Measurements from ENCODE around the gene LRRC25.

LRRC25 gene

DNA sequence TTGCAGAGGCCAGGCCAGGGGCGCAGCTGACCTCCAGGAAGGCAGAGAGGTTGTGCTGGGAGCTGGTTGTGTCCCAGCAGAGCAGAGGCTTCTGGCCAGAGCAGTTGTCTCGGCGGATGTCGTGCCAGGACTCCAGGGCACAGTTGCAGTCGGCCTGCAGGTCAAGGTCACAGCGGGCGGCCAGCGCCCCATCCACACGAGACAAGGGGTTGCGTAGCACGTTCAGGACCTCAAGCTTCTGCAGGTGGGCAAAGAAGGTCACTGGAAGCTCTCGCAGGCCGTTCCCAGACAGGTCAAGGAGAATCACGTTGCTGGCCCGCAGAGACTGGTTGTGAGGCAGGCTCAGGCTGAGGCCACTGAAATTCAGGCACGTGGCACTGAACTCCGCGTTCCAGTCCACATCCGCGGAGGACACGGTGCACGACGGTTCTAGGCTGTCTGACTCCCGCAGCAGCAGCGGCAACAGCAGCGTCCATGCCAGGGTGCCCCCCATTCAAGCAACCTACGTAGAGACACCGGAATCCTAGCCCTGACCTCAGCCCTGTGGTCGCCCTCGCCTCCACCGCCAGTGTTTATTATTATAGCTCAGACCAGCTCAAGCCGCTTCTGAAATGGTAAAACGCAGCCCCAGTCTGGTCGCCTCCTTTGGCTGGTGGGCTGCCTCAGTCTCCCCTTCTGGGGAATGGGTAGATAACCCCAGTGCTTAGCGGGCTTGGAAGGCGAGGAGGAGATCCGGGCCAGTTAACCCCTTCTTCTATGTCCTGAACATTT, 766 bp downstream of the LRRC25 start (continued):
- TF ChIP-seq, protein P1, sequence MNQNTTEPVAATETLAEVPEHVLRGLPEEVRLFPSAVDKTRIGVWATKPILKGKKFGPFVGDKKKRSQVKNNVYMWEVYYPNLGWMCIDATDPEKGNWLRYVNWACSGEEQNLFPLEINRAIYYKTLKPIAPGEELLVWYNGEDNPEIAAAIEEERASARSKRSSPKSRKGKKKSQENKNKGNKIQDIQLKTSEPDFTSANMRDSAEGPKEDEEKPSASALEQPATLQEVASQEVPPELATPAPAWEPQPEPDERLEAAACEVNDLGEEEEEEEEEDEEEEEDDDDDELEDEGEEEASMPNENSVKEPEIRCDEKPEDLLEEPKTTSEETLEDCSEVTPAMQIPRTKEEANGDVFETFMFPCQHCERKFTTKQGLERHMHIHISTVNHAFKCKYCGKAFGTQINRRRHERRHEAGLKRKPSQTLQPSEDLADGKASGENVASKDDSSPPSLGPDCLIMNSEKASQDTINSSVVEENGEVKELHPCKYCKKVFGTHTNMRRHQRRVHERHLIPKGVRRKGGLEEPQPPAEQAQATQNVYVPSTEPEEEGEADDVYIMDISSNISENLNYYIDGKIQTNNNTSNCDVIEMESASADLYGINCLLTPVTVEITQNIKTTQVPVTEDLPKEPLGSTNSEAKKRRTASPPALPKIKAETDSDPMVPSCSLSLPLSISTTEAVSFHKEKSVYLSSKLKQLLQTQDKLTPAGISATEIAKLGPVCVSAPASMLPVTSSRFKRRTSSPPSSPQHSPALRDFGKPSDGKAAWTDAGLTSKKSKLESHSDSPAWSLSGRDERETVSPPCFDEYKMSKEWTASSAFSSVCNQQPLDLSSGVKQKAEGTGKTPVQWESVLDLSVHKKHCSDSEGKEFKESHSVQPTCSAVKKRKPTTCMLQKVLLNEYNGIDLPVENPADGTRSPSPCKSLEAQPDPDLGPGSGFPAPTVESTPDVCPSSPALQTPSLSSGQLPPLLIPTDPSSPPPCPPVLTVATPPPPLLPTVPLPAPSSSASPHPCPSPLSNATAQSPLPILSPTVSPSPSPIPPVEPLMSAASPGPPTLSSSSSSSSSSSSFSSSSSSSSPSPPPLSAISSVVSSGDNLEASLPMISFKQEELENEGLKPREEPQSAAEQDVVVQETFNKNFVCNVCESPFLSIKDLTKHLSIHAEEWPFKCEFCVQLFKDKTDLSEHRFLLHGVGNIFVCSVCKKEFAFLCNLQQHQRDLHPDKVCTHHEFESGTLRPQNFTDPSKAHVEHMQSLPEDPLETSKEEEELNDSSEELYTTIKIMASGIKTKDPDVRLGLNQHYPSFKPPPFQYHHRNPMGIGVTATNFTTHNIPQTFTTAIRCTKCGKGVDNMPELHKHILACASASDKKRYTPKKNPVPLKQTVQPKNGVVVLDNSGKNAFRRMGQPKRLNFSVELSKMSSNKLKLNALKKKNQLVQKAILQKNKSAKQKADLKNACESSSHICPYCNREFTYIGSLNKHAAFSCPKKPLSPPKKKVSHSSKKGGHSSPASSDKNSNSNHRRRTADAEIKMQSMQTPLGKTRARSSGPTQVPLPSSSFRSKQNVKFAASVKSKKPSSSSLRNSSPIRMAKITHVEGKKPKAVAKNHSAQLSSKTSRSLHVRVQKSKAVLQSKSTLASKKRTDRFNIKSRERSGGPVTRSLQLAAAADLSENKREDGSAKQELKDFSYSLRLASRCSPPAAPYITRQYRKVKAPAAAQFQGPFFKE (tag by site-specific recombination; IDR thresholded peaks at IDR 0.05; ENCODE audit: borderline replicate concordance): no peak
- TF ChIP-seq, protein P2, sequence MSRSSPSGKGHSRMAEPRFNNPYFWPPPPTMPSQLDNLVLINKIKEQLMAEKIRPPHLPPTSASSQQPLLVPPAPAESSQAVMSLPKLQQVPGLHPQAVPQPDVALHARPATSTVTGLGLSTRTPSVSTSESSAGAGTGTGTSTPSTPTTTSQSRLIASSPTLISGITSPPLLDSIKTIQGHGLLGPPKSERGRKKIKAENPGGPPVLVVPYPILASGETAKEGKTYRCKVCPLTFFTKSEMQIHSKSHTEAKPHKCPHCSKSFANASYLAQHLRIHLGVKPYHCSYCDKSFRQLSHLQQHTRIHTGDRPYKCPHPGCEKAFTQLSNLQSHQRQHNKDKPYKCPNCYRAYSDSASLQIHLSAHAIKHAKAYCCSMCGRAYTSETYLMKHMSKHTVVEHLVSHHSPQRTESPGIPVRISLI (tag by site-specific recombination; IDR thresholded peaks at IDR 0.05): no peak
- no peak for TF ChIP-seq ZNF792 (tag by site-specific recombination; IDR thresholded peaks at IDR 0.05)
- TF ChIP-seq BCL11B (tag by site-specific recombination; IDR thresholded peaks at IDR 0.05; ENCODE audit: low read depth): no peak
- TF ChIP-seq ZBTB8A (tag by site-specific recombination; IDR thresholded peaks at IDR 0.05): no peak
- TF ChIP-seq ZNF174 (tag by site-specific recombination; IDR thresholded peaks at IDR 0.05): no peak
- TF ChIP-seq GLI4 (tag by site-specific recombination; IDR thresholded peaks at IDR 0.05): no peak
- TF ChIP-seq FEZF1 (tag by site-specific recombination; IDR thresholded peaks at IDR 0.05): no peak
- TF ChIP-seq ZNF324 (tag by site-specific recombination; IDR thresholded peaks at IDR 0.05): no peak
- no peak for TF ChIP-seq ZNF624 (tag by site-specific recombination; IDR thresholded peaks at IDR 0.05)
- TF ChIP-seq ZNF837 (tag by site-specific recombination; IDR thresholded peaks at IDR 0.05): no peak
- TF ChIP-seq ZNF133 (tag by site-specific recombination; IDR thresholded peaks at IDR 0.05): no peak
- TF ChIP-seq ZNF23 (tag by site-specific recombination; IDR thresholded peaks at IDR 0.05; ENCODE audit: borderline replicate concordance): no peak
- TF ChIP-seq RBAK (tag by site-specific recombination; IDR thresholded peaks at IDR 0.05): no peak

DNA sequence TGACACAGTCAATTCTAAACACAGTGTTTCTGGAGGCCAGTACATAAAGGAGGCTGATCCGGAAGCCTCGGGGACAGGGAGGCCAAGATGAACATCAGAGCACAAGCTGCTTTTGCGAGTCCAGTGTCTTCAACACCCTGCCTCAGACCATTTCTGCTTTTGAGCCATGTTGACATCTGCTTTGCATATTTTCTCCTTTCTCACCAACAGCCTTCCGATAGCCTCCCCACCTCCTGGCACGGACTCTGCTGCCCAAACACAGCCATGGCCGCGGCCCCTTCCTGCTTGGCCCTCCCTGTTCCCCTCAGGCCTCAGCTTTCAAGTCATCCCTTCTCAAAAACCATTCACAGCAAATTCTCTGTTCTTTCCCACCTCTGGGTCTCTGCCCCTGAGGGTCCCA, 3.6 kb downstream of the LRRC25 start:
- no peaks in the 10 kb centered on the region for H3K4me1 ChIP-seq (ENCODE audit: control insufficient read depth, insufficient read depth, low read length)
- CTCF ChIA-PET: interaction anchor here (1.3 kb wide), 1 partner anchor 8 kb away, joined by 4 read pairs; no protein-coding TSS in a partner anchor
- no peak overlapping the region for H3K4me3 ChIP-seq (ENCODE audit: low read depth, low read length)
- TF ChIP-seq ZNF133 (tag by site-specific recombination; IDR thresholded peaks at IDR 0.05): no peak
- no peak for TF ChIP-seq ZNF664 (tag by site-specific recombination; IDR thresholded peaks at IDR 0.05)
- no peak for TF ChIP-seq ZNF660 (tag by site-specific recombination; IDR thresholded peaks at IDR 0.05)
- TF ChIP-seq ZNF19 (tag by site-specific recombination; IDR thresholded peaks at IDR 0.05; ENCODE audit: low read depth): no peak
- TF ChIP-seq ZNF394 (tag by site-specific recombination; IDR thresholded peaks at IDR 0.05; ENCODE audit: borderline replicate concordance): no peak
- H3K36me3 ChIP-seq (ENCODE audit: control insufficient read depth in 2 of 2, insufficient read depth in 1 of 2, low read length in 2 of 2): no peaks in the 10 kb centered on the region
- POLR2A ChIA-PET: no interaction called here
- no peak overlapping the region for H3K27ac ChIP-seq (ENCODE audit: extremely low read depth, low read depth, low read length)
- H3K9me3 ChIP-seq (ENCODE audit: control insufficient read depth, insufficient read depth, low read depth, low read length): no peaks in the 10 kb centered on the region

Data from HEK293 (cell line).